Small intestine (tissue), 7 donors: ENCODE results near the gene ACVR1C. TPM values are rescaled to one million over a fixed set of nuclear protein-coding genes. Genes with fewer than 3 reads are reported as not detected.
"Not testable (repeated sequence)": the region's sequence is repeated elsewhere in the genome, so short reads cannot be mapped to it uniquely, and the experiment has no call there.

ENCODE experiments used
- DNase-seq, 2 donors: peaks; one replicate each; pipeline versions ENCODE4 v3.0.0 to v3.0.0-alpha.2; 2013
- FAIRE-seq: peaks from 2 replicates; lab custom pipeline; 2012; peaks lifted over from hg19 to GRCh38; lab: Jason Lieb, UNC
- H3K27ac ChIP-seq, 3 donors: one replicate each; pipeline ENCODE4 v1.5.1; 2013; ENCODE audit warnings: low read length in 2 of 3, mild to moderate bottlenecking in 2 of 3, control low read depth in 1 of 3, inconsistent platforms in 1 of 3, low read depth in 1 of 3, moderate library complexity in 1 of 3
- H3K27me3 ChIP-seq, 3 donors: one replicate each; pipeline ENCODE4 v1.6.1; 2013; ENCODE audit warnings: low read length in 3 of 3, inconsistent platforms in 1 of 3; ENCODE audit not compliant: control insufficient read depth in 3 of 3, insufficient read depth in 3 of 3
- H3K36me3 ChIP-seq, 3 donors: one replicate each; pipeline ENCODE4 v1.6.1; 2013; ENCODE audit warnings: low read length in 3 of 3, inconsistent platforms in 1 of 3, low read depth in 1 of 3, mild to moderate bottlenecking in 1 of 3, moderate library complexity in 1 of 3; ENCODE audit not compliant: control insufficient read depth in 3 of 3, insufficient read depth in 2 of 3
- H3K4me1 ChIP-seq, 3 donors: one replicate each; pipeline ENCODE4 v1.6.1; 2013; ENCODE audit warnings: low read length in 2 of 3, inconsistent platforms in 1 of 3, low read depth in 1 of 3, mild to moderate bottlenecking in 1 of 3, moderate library complexity in 1 of 3; ENCODE audit not compliant: control insufficient read depth in 3 of 3, insufficient read depth in 2 of 3
- H3K4me3 ChIP-seq, 3 donors: one replicate each; pipeline ENCODE4 v1.5.1; 2013; ENCODE audit warnings: low read length in 3 of 3, control low read depth in 1 of 3, inconsistent platforms in 1 of 3, low read depth in 1 of 3, mild to moderate bottlenecking in 1 of 3, moderate library complexity in 1 of 3
- H3K9me3 ChIP-seq, 2 donors: one replicate each; pipeline ENCODE4 v1.6.1; 2013; ENCODE audit warnings: low read depth in 1 of 2, low read length in 1 of 2; ENCODE audit not compliant: control insufficient read depth in 2 of 2, insufficient read depth in 1 of 2
- WGBS, 3 donors: extraction: QIAGEN DNeasy Blood & Tissue Kit; methylation state at CpG; one replicate each; pipeline ENCODE4 v1.1.7; 2013; 5-methylcytosine and 5-hydroxymethylcytosine counted together
- polyA plus RNA-seq, 4 donors: library from polyadenylated mRNA; stranded (reverse) in 3 of 4; unstranded in 1 of 4; fragments of 200-250 nt in 3 of 4; fragments of 120-200 nt in 1 of 4; gene quantifications; one replicate each; pipeline versions ENCODE4 v1.2.1 to v1.2.3, GENCODE V29; 2013
- donor health status: healthy with polysubstance abuse.
- donor health status: control.
- donor health status: control.
- donor health status: Bipolar disorder and iron deficiency.
- donor health status: healthy.

The ACVR1C gene
- polyA plus RNA-seq, 4 donors, result 1.2 to 20.6 (median 1.3) TPM

- H3K36me3 ChIP-seq, result no peaks in the 10 kb centered on the region
- no peak for DNase-seq
- H3K27ac ChIP-seq, result no peak overlapping the region
- H3K4me1 ChIP-seq, result peaks cover 0 to 3% (median 0%) of the 10 kb centered on the region in 3 donors
- H3K9me3 ChIP-seq, result no peaks in the 10 kb centered on the region
- no peak for FAIRE-seq
- H3K4me3 ChIP-seq, result no peak overlapping the region
- 70 to 85% (median 78%) methylated on average over 4 of the region's 4 CpGs for WGBS, 3 donors
- H3K27me3 ChIP-seq, result no peaks in the 10 kb centered on the region
These were observed 26.9 kb downstream of the ACVR1C start for GRCh38 chr2:157601807-157602206.

- Histone ChIP-seq H3K4me3 (peak overlapping the region in 2 of 3 donors; percentile 37 to 54), H3K36me3 (no peaks in the 10 kb centered on the region), H3K27ac (no peak overlapping the region), H3K27me3 (no peaks in the 10 kb centered on the region), H3K4me1 (no peaks in the 10 kb centered on the region), H3K9me3 (no peaks in the 10 kb centered on the region)
- peak; percentile 24 to 70 for DNase-seq
- no peak for FAIRE-seq
- WGBS, 3 donors, result 28 to 59% (median 44%) methylated on average over 43 to 45 of the region's 45 CpGs
These were observed 31.5 kb downstream of the ACVR1C start for GRCh38 chr2:157596992-157597681.

DNA sequence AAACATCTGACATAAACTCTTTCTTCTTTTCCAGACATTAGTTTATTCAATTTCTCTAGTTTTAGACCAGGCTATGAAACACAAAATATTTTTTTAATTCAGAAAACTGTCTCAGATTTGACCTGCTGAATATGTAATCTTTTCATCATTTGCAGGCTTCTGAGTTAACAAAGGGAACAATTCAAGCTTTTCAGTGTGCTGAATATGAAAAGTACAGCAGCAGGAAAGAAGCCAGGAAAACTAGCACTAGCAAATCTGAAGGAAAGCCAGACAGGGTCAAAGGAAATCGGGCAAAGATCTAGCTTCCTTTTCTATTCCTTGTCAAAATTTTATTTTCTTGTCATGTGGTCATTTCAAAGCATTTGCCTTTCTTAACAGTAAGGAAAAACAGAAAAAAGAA, 35.3 kb downstream of the ACVR1C start:
- H3K36me3 ChIP-seq, result no peaks in the 10 kb centered on the region
- no peak overlapping the region for H3K27ac ChIP-seq
- WGBS, 3 donors, result 36 to 72% (median 66%) methylated on average over 1 of the region's 1 CpG
- no peaks in the 10 kb centered on the region for H3K9me3 ChIP-seq
- no peak for FAIRE-seq
- H3K27me3 ChIP-seq, result no peaks in the 10 kb centered on the region
- no peak overlapping the region for H3K4me3 ChIP-seq
- DNase-seq, result no peak
- H3K4me1 ChIP-seq, result no peaks in the 10 kb centered on the region

GRCh38 chr2:157592948-157593347, 35.7 kb downstream of the ACVR1C start:
- H3K9me3 ChIP-seq, result no peaks in the 10 kb centered on the region
- H3K27ac ChIP-seq, result no peak overlapping the region
- no peaks in the 10 kb centered on the region for H3K27me3 ChIP-seq
- no peak for DNase-seq
- FAIRE-seq, result no peak
- H3K36me3 ChIP-seq, result no peaks in the 10 kb centered on the region
- WGBS, 3 donors, result 50 to 83% (median 79%) methylated on average over 2 of the region's 2 CpGs
- no peaks in the 10 kb centered on the region for H3K4me1 ChIP-seq
- no peak overlapping the region for H3K4me3 ChIP-seq

DNA sequence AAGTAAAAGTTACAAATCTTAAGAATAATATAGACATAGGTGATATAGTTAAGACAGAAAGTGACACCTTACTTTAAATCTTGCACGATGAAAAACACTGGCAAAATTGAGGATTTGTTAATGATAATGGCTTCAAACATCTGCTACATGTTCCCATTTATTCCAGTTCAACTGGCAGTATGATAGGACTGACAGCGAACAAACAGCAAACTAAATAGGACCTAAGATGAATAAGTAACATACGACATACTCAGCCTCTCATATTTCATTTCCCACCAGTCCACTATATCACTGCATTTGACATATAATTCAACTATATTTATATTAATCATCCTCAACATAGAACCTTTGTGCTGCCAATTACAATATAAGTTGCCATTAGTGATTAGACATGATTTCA, 36.3 kb downstream of the ACVR1C start:
- no peak for DNase-seq
- 82 to 89% (median 85%) methylated on average over 3 of the region's 3 CpGs for WGBS, 3 donors

DNA sequence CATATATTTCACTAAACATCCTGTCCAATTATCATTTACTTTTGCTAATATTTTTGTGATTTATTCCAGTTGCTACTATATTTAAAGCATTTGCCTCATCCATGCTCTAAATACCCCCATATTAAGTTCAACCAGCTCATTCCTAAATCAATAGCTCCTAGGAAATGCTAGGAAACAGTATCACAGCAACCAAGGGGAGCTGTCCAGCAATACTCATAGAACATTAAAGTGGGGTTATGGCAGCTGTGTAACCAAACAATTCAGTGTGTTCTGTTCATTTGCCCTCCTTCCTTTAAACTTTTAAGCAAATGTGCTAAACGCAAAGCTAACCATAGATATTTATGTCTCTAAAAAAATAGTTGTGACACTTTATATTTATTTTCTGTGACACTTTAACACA, 41.1 kb downstream of the ACVR1C start:
- no peaks in the 10 kb centered on the region for H3K27me3 ChIP-seq
- H3K9me3 ChIP-seq, result no peaks in the 10 kb centered on the region
- DNase-seq (peak; percentile 3 to 13), FAIRE-seq (no peak)
- H3K4me1 ChIP-seq, result no peaks in the 10 kb centered on the region
- peaks cover 0 to 2% (median 0%) of the 10 kb centered on the region in 3 donors for H3K36me3 ChIP-seq
- H3K4me3 ChIP-seq, result no peak overlapping the region
- WGBS, 3 donors, result 85 to 86% (median 85%) methylated on average over 1 of the region's 1 CpG
- H3K27ac ChIP-seq, result no peak overlapping the region

More for the DNA sequence above, 36.3 kb downstream of the ACVR1C start:
- Histone ChIP-seq H3K27me3 (no peaks in the 10 kb centered on the region), H3K27ac (no peak overlapping the region), H3K36me3 (no peaks in the 10 kb centered on the region), H3K4me3 (no peak overlapping the region), H3K9me3 (no peaks in the 10 kb centered on the region), H3K4me1 (no peaks in the 10 kb centered on the region)
- no peak for FAIRE-seq

DNA sequence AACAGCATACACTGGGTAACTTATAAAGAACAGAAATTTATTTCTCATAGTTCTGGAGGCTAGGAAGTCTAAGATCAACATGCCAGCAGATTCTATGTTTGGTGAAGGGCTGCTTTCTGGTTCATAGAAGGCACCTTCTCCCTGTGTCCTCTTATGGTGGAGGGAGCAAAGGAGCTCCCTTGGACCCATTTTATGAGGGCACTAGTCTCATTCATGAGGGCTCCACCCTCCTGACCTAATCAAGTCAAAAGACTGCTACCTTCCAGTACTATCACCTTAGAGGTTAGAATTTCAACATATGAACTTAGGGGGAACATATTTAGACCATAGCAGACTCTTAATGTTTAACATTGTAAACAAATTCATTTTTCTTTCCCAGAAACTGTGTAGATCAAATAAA, 54.5 kb downstream of the ACVR1C start:
- no peak for FAIRE-seq

DNA sequence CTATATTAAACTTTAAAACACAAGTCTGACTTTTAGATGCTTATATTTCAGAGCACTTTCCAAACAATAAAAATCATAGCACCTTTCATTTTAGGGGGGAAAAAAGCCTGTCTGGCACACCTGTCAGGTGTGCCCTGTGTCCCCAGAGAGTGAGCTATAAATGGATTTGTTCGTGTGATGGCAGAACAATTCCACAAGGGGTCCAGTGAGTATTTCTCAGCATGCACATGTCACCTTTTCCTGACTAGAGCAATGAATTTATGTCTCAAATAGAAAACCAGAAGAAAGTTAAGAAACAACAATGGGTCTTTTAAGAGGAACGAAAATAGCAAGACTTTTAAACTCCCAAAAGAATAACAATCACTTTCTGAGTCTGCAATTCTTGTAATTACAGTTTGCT, 55.9 kb downstream of the ACVR1C start:
- no peak overlapping the region for H3K27ac ChIP-seq
- no peak overlapping the region for H3K4me3 ChIP-seq
- no peaks in the 10 kb centered on the region for H3K9me3 ChIP-seq
- no peaks in the 10 kb centered on the region for H3K27me3 ChIP-seq
- WGBS, 3 donors, result 38 to 46% (median 40%) methylated on average over 2 of the region's 2 CpGs
- DNase-seq (peak; percentile 19 to 45), FAIRE-seq (no peak)
- no peaks in the 10 kb centered on the region for H3K36me3 ChIP-seq
- H3K4me1 ChIP-seq, result no peaks in the 10 kb centered on the region

More for the DNA sequence above, 54.5 kb downstream of the ACVR1C start:
- H3K4me3 ChIP-seq, result no peak overlapping the region
- DNase-seq, result peak in 1 of 2 donors; percentile 9
- H3K27ac ChIP-seq, result no peak overlapping the region
- H3K4me1 ChIP-seq, result no peaks in the 10 kb centered on the region
- no peaks in the 10 kb centered on the region for H3K36me3 ChIP-seq
- H3K9me3 ChIP-seq, result no peaks in the 10 kb centered on the region
- no peaks in the 10 kb centered on the region for H3K27me3 ChIP-seq

DNA sequence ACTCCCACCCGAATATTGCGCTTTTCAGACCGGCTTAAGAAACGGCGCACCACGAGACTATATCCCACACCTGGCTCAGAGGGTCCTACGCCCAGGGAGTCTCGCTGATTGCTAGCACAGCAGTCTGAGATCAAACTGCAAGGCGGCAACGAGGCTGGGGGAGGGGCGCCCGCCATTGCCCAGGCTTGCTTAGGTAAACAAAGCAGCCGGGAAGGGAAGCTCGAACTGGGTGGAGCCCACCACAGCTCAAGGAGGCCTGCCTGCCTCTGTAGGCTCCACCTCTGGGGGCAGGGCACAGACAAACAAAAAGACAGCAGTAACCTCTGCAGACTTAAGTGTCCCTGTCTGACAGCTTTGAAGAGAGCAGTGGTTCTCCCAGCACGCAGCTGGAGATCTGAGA, 62.0 kb downstream of the ACVR1C start:
- H3K4me3 ChIP-seq, H3K27me3 ChIP-seq, H3K36me3 ChIP-seq, FAIRE-seq, H3K9me3 ChIP-seq, H3K27ac ChIP-seq, H3K4me1 ChIP-seq, DNase-seq: not testable (repeated sequence)
- 67 to 86% (median 67%) methylated on average over 6 to 13 of the region's 15 CpGs for WGBS, 3 donors
